GM21528 (cell line): ENCODE measurements around the gene SCO2.
"Not testable (repeated sequence)": the region's sequence is repeated elsewhere in the genome, so short reads cannot be mapped to it uniquely, and the experiment has no call there.

Experiments used
- ATAC-seq: cut with Tn5 transposase; IDR thresholded peaks from one replicate; pipeline ENCODE4 v1.9.1; 2021; ENCODE audit warnings: mild to moderate bottlenecking, moderate library complexity; ENCODE audit not compliant: unreplicated experiment, low FRiP score

The SCO2 gene

GRCh38 chr22:50522208-50522805 is 3.1 kb downstream of the SCO2 start:
- no peak for ATAC-seq

DNA sequence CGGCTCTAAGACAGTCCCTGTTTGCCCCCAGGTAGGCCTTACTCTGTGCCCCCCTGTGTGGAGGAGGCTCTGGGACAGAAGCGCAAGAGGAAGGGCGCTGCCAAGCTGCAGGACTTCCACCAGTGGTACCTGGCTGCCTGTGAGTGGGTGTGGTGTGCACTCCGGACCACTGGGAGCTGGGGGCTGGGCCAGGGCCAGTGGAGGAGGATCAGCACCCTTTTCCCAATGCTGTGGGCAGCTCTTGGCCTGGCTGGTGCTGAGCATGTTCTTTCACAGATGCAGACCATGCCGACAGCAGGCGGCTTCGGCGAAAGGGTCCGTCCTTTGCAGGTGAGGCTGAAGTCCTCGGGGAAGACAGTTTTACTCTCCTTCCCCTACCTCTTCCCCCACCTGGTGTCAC is 3.7 kb downstream of the SCO2 start:
- ATAC-seq: no peak

GRCh38 chr22:50520826-50521453 is 4.5 kb downstream of the SCO2 start:
- ATAC-seq: no peak

- not testable (repeated sequence) for ATAC-seq
Observed at GRCh38 chr22:50520184-50520583, 5.2 kb downstream of the SCO2 start.

DNA sequence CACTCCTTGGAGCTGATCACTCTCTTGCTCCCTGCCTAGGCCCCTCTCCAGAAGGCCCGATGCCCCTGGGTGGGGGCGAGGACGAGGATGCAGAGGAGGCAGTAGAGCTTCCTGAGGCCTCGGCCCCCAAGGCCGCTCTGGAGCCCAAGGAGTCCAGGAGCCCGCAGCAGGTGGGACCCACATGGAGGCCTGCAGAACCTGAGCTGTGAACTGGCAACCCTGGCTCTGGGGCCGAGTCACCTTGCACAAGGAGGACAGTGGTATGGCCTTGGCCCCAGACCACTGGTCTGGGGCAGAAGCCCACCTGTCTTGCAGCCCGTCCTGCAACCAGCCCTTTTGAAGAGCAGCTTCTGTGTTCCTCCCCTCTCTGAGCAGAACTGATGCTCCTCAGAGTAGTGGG is 6.2 kb downstream of the SCO2 start:
- ATAC-seq: no peak

DNA sequence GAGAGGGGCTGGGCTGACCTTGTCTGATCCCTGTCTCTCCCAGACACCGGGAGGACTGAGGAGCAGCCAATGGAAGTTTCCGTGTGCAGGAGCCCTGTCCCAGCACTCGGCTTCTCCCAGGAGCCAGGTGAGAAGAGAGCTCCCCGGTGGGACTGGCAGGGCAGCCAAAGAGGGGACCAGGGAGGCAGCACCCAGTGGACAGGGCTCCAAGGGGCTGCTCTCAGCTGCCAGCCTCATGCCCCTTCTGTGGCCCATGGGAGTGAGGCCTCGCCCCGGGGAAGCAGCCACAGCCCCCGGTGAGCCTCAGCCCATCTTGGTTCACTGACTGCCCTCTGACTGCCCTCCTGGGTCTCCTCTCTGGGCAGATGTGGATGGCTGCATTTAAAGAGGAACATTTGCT is 6.8 kb downstream of the SCO2 start:
- ATAC-seq: no peak

GRCh38 chr22:50517495-50518260 is 7.7 kb downstream of the SCO2 start:
- ATAC-seq: no peak

- no peak for ATAC-seq
Observed at GRCh38 chr22:50516891-50517290, 8.5 kb downstream of the SCO2 start.

- no peak for ATAC-seq
Observed at GRCh38 chr22:50516068-50516467, 9.3 kb downstream of the SCO2 start.

DNA sequence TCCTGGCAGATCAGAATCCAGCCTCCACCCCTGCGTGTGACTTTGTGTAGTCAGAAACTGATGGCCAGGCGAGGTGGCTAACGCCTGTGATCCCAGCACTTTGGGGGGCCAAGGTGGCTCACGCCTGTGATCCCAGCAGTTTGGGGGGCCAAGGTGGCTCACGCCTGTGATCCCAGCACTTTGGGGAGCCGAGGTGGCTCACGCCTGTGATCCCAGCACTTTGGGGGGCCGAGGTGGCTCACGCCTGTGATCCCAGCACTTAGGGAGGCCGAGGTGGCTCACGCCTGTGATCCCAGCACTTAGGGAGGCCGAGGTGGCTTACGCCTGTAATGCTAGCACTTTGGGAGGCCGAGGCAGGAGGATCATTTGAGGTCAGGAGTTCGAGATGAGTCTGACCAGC is 12.2 kb downstream of the SCO2 start:
- ATAC-seq: no peak

- no peak for ATAC-seq
Observed at GRCh38 chr22:50508897-50509296, 16.5 kb downstream of the SCO2 start.

- peak; percentile 68 for ATAC-seq
Observed at GRCh38 chr22:50507991-50508884, 17.2 kb downstream of the SCO2 start, which contains the start of gene NCAPH2. NCAPH2 (plus strand) TSS chr22:50508224; CDS start chr22:50508338, 114 bp downstream.

DNA sequence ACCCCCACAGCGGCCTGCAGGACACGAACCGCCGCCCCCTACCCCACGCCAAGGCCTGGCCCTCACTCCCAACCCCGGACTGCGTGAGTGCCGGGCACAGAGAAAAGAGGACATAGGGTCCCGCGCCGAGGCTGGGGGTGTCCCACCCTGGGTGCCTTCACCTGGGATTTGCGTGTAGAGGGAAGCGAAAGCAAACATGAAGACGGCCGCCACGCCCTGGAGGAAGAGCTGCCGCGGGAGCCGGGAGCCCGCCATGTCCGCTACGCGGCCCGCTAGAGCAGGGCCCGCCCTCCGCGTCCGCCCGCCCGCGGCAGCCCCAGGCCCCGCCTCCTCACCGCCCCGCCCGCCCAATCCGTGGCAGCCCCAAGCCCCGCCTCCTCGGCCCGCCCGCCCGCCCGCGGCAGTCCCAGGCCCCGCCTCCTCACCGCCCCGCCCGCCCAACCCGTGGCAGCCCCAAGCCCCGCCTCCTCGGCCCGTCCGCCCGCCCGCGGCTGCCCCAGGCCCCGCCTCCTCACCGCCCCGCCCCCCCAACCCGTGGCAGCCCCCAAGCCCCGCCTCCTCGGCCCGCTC is 17.9 kb downstream of the SCO2 start, which contains the start of gene LMF2:
TSS of gene LMF2 (minus strand) at position 282 of the 570 bp plus-strand sequence. CDS start at position 255, 27 bp downstream.
- ATAC-seq: peak; percentile 46

GRCh38 chr22:50506611-50507420 is 18.6 kb downstream of the SCO2 start:
- ATAC-seq: peak; percentile 26

- no peak for ATAC-seq
Observed at GRCh38 chr22:50505776-50506610, 19.4 kb downstream of the SCO2 start.

DNA sequence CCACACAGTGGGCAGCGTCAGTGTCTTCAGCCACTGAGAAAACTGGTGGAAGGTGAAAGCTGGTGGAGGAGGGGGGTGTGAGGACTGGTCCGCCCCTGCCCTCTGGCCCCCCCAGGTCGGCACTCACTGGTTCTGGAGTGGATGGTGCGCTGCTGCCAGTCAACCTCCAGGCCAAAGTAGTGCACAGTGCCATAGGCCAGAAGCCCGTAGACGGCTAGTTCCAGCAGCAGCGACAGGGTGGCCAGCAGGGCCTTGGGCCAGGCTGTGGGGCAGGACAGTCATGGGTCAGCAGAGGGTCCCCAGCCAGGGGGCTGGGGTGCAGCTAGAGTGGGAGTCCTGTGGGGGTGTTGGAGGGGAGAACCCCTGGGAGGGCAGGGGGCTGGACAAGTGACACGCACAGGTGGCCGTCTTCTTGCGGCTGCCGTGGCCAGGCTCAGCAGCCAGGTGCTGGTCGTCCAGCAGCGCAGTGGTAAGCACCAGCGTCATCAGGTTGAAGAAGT is 20.1 kb downstream of the SCO2 start:
- ATAC-seq: no peak

DNA sequence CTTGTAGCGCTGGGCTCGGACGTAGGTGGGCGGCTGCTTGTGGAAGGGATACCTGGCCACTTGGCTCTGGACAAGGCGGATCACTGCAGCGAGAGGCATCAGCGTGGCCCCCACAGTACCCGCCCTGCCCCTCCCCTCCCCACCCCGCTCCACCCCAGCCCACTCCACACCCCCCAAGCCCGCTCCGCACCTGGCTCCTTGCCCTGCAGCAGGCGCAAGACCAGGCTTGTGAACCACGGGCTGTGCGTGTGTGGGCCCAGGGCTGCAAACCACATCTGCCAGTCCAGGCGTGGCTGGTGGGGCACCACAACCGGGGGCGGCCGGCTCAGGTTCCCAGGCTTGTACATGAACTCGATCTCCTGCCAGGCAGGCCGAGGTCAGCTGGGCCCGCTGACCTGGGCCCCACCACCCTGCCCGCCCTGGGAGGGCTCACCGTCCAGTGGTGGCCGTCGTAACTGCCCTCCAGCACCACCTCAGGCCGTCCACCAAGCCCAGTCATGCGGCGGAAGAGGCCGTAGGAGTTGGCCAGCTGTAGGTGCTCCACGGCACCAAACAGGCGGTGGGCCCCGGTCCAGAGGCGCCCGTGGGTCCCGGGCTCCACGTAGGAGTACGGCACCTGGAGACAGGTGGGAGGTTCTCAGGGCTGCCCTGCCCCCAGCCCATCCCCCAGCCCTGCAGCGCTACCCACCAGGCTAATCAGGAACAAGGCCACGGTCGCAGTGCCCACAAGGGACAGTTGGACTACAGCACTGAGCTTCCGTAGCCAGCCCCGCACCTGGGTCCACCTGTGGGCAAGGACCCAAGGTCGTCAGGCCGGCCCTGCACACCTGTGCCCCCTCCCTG is 20.8 kb downstream of the SCO2 start:
- no peak for ATAC-seq
